A549 (cell line): ENCODE measurements around the gene HRK.

Source experiments
- BHLHE40 ChIP-seq: IDR thresholded peaks from 2 replicates; pipeline ENCODE4 v1.6.1; 2012; ENCODE audit warnings: low read depth, low read length, inconsistent platforms
- USF2 ChIP-seq: fragments of 450-650 bp; IDR thresholded peaks from 2 replicates; pipeline ENCODE4 v1.6.1; 2014; ENCODE audit warnings: antibody characterized with exemption
- ZFP36 ChIP-seq: fragments of 450-650 bp; IDR thresholded peaks from 2 replicates; pipeline ENCODE4 v1.6.1; 2014; ENCODE audit warnings: borderline replicate concordance; ENCODE audit not compliant: partially characterized antibody

- no peak for TF ChIP-seq USF2
- TF ChIP-seq ZFP36: no peak
- no peak for TF ChIP-seq BHLHE40
Measured at GRCh38 chr12:116818948-116819832, 62.1 kb downstream of the HRK start.
